ENCODE measurements around the gene STXBP1.

The STXBP1 gene

DNA sequence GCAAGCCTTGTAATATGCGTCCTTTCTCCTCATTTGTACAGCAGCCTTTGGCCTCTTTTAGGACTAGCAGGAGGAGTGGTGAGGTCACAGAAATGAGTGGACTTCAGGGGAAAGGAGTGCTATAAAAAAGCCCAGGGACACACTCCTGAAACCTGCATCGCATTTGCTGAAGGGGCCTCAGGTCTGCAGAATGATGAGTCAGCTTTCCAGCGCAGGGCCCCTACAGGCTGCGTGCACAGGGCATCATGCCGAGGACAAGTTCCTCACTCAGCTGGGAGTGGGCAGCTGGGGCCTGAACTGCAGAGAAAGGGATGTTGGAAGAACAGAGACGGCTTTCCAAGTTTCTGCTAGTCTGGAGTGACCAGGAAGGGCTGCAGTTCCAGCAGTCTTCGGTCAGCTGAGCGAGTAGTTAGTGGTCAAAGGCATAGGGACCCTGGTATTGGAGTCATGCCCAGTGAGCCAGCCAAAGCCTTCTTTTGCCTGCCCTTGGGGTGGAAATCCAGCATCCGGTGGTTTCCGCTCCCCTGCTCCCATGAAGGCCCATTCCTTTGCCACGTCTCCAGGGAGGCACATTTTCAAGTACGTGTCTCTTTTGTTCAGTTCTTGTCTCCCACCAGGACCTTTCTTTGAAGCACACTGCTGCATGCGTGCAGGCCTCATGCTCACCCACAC is 77.4 kb downstream of the STXBP1 start:
- no peak for TF ChIP-seq CTCF (conservative IDR thresholded peaks at IDR 0.05; ENCODE audit: control insufficient read depth, insufficient read depth, low read depth, low read length)
- no peak overlapping the region for H3K4me3 ChIP-seq (ENCODE audit: control insufficient read depth, low read depth, low read length)
- no peak for DNase-seq (ENCODE audit: low read depth)

GRCh38 chr9:127690735-127691134 is 78.7 kb downstream of the STXBP1 start:
- no peak overlapping the region for H3K4me3 ChIP-seq (ENCODE audit: control insufficient read depth, low read depth, low read length)
- no peak for TF ChIP-seq CTCF (conservative IDR thresholded peaks at IDR 0.05; ENCODE audit: control insufficient read depth, insufficient read depth, low read depth, low read length)
- DNase-seq (ENCODE audit: low read depth): no peak

GRCh38 chr9:127692071-127692470 is 80.0 kb downstream of the STXBP1 start:
- TF ChIP-seq CTCF (conservative IDR thresholded peaks at IDR 0.05; ENCODE audit: control insufficient read depth, insufficient read depth, low read depth, low read length): no peak
- H3K4me3 ChIP-seq (ENCODE audit: control insufficient read depth, low read depth, low read length): no peak overlapping the region
- DNase-seq (ENCODE audit: low read depth): no peak

- H3K4me3 ChIP-seq (ENCODE audit: control insufficient read depth, low read depth, low read length): no peak overlapping the region
- TF ChIP-seq CTCF (conservative IDR thresholded peaks at IDR 0.05; ENCODE audit: control insufficient read depth, insufficient read depth, low read depth, low read length): no peak
- DNase-seq (ENCODE audit: low read depth): no peak
Observed at GRCh38 chr9:127693143-127693542, 81.1 kb downstream of the STXBP1 start.

DNA sequence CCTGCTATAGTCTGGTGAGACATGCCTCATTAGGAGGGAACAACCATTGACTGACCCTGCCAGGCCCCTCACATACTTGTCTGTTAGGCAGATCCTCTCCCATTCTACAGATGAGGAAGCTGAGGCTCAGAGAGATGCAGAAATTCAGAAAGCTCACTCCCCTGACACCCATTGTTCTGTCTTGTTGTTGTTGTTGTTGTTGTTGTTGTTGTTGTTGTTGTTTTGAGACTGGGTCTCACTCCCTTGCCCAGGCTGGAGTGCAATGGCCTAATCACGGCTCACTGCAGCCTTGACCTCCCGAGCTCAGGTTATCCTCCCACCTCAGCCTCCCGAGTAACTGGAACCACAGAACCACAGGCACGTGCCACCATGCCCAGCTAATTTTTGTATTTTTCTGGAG is 81.6 kb downstream of the STXBP1 start:
- no peak for DNase-seq (ENCODE audit: low read depth)
- TF ChIP-seq CTCF (conservative IDR thresholded peaks at IDR 0.05; ENCODE audit: control insufficient read depth, insufficient read depth, low read depth, low read length): no peak
- no peak overlapping the region for H3K4me3 ChIP-seq (ENCODE audit: control insufficient read depth, low read depth, low read length)

DNA sequence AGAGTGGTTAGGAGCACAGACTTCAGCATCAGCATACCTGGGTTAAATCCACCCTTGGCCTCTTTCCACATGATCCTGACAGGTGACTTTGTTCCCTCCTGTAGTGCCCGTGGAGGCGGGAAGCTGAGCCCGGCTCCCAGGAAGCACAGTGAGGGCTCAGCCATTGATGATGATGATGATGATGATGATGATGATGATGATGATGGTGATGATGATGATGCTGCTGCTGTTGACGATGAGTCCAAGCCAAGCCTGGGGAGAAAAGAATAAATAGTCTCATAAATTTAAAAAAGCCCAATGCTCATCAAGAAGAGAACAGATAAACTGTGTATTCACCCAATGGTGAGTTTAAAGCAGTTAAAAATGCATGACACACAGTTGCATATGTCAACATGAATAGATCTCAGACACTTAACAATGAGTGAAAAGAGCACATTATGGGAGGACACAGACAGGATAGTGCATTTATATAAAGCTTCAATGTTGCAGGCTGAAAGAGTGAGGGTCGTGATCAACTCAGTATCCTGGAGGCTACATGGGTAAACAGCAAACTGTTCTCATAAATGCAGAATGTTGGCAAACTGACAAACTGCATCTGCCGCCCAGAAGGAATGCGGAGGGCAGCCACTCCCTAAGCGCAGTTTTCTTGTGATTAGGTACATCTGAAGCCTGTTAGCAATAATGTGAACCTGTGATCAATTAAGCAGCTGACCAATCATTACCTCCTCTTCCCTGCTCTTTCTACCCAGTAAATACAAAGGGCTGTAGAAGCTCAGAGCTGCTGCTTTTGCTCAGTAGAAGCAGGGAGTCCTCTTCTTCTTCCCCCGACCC is 83.0 kb downstream of the STXBP1 start:
- no peak for TF ChIP-seq CTCF (conservative IDR thresholded peaks at IDR 0.05; ENCODE audit: control insufficient read depth, insufficient read depth, low read depth, low read length)
- H3K4me3 ChIP-seq (ENCODE audit: control insufficient read depth, low read depth, low read length): no peak overlapping the region
- DNase-seq (ENCODE audit: low read depth): peak; percentile 53
